ENCODE results near the gene HNF4A.
"Not testable (repeated sequence)": the region's sequence is repeated elsewhere in the genome, so short reads cannot be mapped to it uniquely, and the experiment has no call there.

DNA sequence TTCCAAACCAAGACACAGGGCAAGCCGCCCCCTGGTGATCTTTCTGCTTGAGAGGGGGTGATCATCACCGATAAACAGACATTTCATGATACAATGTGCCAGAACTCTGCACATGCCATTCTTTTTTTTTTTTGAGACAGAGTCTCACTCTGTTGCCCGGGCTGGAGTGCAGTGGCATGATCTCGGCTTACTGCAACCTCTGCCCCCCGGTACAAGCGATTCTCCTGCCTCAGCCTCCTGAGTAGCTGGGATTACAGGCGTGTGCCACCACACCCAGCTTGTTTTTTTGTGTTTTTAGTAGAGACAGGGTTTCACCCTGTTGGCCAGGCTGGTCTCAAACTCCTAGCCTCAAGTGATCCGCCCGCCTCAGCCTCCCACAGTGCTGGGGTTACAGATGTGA, 116.8 kb downstream of the HNF4A start:
- TF ChIP-seq, protein P1, sequence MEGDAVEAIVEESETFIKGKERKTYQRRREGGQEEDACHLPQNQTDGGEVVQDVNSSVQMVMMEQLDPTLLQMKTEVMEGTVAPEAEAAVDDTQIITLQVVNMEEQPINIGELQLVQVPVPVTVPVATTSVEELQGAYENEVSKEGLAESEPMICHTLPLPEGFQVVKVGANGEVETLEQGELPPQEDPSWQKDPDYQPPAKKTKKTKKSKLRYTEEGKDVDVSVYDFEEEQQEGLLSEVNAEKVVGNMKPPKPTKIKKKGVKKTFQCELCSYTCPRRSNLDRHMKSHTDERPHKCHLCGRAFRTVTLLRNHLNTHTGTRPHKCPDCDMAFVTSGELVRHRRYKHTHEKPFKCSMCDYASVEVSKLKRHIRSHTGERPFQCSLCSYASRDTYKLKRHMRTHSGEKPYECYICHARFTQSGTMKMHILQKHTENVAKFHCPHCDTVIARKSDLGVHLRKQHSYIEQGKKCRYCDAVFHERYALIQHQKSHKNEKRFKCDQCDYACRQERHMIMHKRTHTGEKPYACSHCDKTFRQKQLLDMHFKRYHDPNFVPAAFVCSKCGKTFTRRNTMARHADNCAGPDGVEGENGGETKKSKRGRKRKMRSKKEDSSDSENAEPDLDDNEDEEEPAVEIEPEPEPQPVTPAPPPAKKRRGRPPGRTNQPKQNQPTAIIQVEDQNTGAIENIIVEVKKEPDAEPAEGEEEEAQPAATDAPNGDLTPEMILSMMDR (IDR thresholded peaks at IDR 0.05): not testable (repeated sequence)
- not testable (repeated sequence) for TF ChIP-seq ZFX (IDR thresholded peaks at IDR 0.05; ENCODE audit: borderline replicate concordance)

Measured in 22Rv1 (cell line).